ENCODE data around the gene CHMP1A. TPM values are rescaled to one million over a fixed set of nuclear protein-coding genes. Genes with fewer than 3 reads are reported as not detected.
A peak's percentile ranks its signal among the peaks of the same experiment; 100 is the strongest.
"Not testable (repeated sequence)": the region's sequence is repeated elsewhere in the genome, so short reads cannot be mapped to it uniquely, and the experiment has no call there.

The CHMP1A gene
- total RNA-seq, 5 donors from 2014 or later (not counting 1 experiment from before 2014, with no cell fraction given): 73.1 to 97.4 (median 90.4) TPM

DNA sequence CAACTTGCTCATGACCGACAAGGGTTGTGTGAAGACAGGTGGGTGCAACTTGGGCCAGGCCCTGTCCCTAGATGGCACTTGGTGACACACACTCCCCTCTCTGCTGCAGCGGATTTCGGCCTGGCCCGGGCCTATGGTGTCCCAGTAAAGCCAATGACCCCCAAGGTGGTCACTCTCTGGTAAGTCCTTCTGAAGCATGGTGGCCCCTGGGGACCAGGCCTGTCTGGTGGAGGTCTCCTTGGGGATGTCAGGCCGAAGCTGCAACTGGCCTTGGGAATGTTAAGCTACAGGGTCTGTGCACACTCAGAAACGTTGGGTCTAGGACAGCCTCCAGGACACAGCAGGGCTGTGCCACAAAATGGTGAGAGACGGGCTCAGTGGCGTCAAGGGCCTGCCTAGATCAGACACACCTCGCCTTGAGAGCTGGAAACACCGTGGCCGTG is 35.8 kb upstream of the CHMP1A start:
- Histone ChIP-seq H3K4me3 (ENCODE audit: control insufficient read depth in 1 of 2, extremely low read depth in 1 of 2, low read length in 1 of 2) (no peak overlapping the region), H3K9me3 (no peaks in the 10 kb centered on the region), H3K27me3 (replicated peaks in 1 of 2; ENCODE audit: control insufficient read depth in 2 of 2, extremely low read depth in 1 of 2, insufficient read depth in 2 of 2, low read length in 1 of 2) (no peaks in the 10 kb centered on the region), H3K27ac (ENCODE audit: low read length) (no peak overlapping the region), H3K36me3 (ENCODE audit: control insufficient read depth in 2 of 2, extremely low read depth in 1 of 2, insufficient read depth in 1 of 2, low read length in 1 of 2) (peaks cover 21 to 50% of the 10 kb centered on the region in 2 donors), H3K4me1 (ENCODE audit: control insufficient read depth in 1 of 2, extremely low read depth in 1 of 2, insufficient read depth in 2 of 2, low read length in 2 of 2) (peaks cover 0 to 25% of the 10 kb centered on the region in 2 experiments)
- POLR2A ChIA-PET: no interaction called here
- WGBS (ENCODE audit: insufficient coverage): 95% methylated on average over 11 of the region's 11 CpGs
- no peaks in the 10 kb centered on the region for H3K9me3 Mint-ChIP-seq
- peak overlapping the region in 1 of 3 donors; percentile 13 for H3K4me3 Mint-ChIP-seq
- no peak overlapping the region for H3K27ac Mint-ChIP-seq
- no peak for DNase-seq
- peaks cover 10% of the 10 kb centered on the region for H3K36me3 Mint-ChIP-seq
- no peak for ATAC-seq (replicated peaks in 1 of 4)
- CTCF ChIA-PET: no interaction called here
- H3K4me1 Mint-ChIP-seq: peaks cover 4 to 20% (median 11%) of the 10 kb centered on the region in 3 donors
- H3K27me3 Mint-ChIP-seq: no peaks in the 10 kb centered on the region

DNA sequence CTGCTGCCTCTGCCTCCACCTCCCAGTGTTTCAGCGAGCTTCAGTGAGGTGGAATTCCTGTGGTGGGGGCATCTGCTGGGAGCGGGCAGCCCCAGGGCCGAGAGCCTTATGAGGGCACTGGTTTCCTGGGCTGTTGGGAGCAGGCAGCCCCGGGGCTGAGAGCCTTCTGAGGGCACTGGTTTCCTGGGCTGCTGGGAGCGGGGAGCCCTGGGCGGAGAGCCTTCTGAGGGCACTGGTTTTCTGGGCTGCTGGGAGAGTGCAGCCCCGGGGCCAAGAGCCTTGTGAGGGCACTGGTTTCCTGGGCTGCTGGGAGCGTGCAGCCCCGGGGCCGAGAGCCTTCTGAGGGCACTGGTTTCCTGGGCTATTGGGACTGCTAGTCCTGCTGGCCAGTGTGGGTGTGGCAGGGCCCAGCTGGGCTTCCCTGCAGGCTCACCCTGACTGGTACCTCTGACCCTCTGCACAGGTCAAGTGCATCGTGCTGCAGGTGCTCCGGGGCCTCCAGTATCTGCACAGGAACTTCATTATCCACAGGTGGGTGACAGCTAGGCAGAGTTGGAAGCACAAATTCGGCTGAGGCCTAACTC is 34.6 kb upstream of the CHMP1A start:
- 92% methylated on average over 12 of the region's 13 CpGs for WGBS (ENCODE audit: insufficient coverage)
- Histone ChIP-seq H3K36me3 (ENCODE audit: control insufficient read depth in 2 of 2, extremely low read depth in 1 of 2, insufficient read depth in 1 of 2, low read length in 1 of 2) (peaks cover 21 to 44% of the 10 kb centered on the region in 2 donors), H3K4me1 (ENCODE audit: control insufficient read depth in 1 of 2, extremely low read depth in 1 of 2, insufficient read depth in 2 of 2, low read length in 2 of 2) (peaks cover 7 to 31% of the 10 kb centered on the region in 2 experiments), H3K27me3 (replicated peaks in 1 of 2; ENCODE audit: control insufficient read depth in 2 of 2, extremely low read depth in 1 of 2, insufficient read depth in 2 of 2, low read length in 1 of 2) (no peaks in the 10 kb centered on the region), H3K4me3 (ENCODE audit: control insufficient read depth in 1 of 2, extremely low read depth in 1 of 2, low read length in 1 of 2) (no peak overlapping the region), H3K27ac (ENCODE audit: low read length) (no peak overlapping the region), H3K9me3 (no peaks in the 10 kb centered on the region)
- H3K9me3 Mint-ChIP-seq: no peaks in the 10 kb centered on the region
- H3K27ac Mint-ChIP-seq: no peak overlapping the region
- CTCF ChIA-PET: no interaction called here
- peaks cover 11 to 28% (median 21%) of the 10 kb centered on the region in 3 donors for H3K4me1 Mint-ChIP-seq
- no peaks in the 10 kb centered on the region for H3K27me3 Mint-ChIP-seq
- ATAC-seq (replicated peaks in 1 of 4) (no peak), DNase-seq (no peak)
- H3K36me3 Mint-ChIP-seq: peaks cover 10% of the 10 kb centered on the region
- H3K4me3 Mint-ChIP-seq: no peak overlapping the region
- POLR2A ChIA-PET: no interaction called here

DNA sequence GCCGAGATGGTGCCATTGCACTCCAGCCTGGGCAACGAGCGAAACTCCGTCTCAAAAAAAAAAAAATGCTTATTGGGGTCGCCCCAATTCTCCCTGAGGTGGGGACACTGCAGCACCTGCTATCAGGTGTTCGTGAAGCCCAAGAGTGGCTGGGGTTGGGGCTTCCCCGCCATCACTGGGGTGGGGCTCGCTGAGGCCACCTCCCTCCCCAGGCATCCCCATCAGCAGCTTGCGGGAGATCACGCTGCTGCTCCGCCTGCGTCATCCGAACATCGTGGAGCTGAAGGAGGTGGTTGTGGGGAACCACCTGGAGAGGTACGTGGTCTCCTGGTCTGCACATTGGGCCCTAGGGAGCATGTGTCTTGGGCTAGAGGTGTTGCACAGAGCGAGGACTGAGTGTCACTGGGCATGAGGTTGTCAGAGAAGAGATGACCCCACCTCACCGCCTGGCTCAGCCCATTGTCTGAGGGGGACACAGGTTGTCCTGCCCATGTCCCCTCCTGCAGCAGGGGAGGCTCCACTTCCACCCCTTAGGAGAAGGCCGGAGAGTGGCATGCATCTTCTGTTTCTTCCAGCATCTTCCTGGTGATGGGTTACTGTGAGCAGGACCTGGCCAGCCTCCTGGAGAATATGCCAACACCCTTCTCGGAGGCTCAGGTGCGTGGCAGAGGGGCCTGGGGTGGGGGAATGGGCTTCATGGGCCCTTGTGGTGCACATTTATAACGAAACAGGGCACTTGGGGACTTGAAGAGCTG is 33.9 kb upstream of the CHMP1A start:
- H3K36me3 Mint-ChIP-seq: peaks cover 10% of the 10 kb centered on the region
- Histone ChIP-seq H3K27me3 (replicated peaks in 1 of 2; ENCODE audit: control insufficient read depth in 2 of 2, extremely low read depth in 1 of 2, insufficient read depth in 2 of 2, low read length in 1 of 2) (no peaks in the 10 kb centered on the region), H3K9me3 (no peaks in the 10 kb centered on the region), H3K27ac (ENCODE audit: low read length) (no peak overlapping the region), H3K36me3 (ENCODE audit: control insufficient read depth in 2 of 2, extremely low read depth in 1 of 2, insufficient read depth in 1 of 2, low read length in 1 of 2) (peaks cover 21 to 44% of the 10 kb centered on the region in 2 donors), H3K4me1 (ENCODE audit: control insufficient read depth in 1 of 2, extremely low read depth in 1 of 2, insufficient read depth in 2 of 2, low read length in 2 of 2) (peaks cover 7 to 27% of the 10 kb centered on the region in 2 experiments), H3K4me3 (ENCODE audit: control insufficient read depth in 1 of 2, extremely low read depth in 1 of 2, low read length in 1 of 2) (no peak overlapping the region)
- POLR2A ChIA-PET: no interaction called here
- no peak overlapping the region for H3K27ac Mint-ChIP-seq
- H3K9me3 Mint-ChIP-seq: no peaks in the 10 kb centered on the region
- H3K4me1 Mint-ChIP-seq: peaks cover 13 to 27% (median 19%) of the 10 kb centered on the region in 3 donors
- no peak overlapping the region for H3K4me3 Mint-ChIP-seq
- DNase-seq (no peak), ATAC-seq (replicated peaks in 1 of 4) (no peak)
- WGBS (ENCODE audit: insufficient coverage): 96% methylated on average over 9 of the region's 21 CpGs
- CTCF ChIA-PET: no interaction called here
- no peaks in the 10 kb centered on the region for H3K27me3 Mint-ChIP-seq

DNA sequence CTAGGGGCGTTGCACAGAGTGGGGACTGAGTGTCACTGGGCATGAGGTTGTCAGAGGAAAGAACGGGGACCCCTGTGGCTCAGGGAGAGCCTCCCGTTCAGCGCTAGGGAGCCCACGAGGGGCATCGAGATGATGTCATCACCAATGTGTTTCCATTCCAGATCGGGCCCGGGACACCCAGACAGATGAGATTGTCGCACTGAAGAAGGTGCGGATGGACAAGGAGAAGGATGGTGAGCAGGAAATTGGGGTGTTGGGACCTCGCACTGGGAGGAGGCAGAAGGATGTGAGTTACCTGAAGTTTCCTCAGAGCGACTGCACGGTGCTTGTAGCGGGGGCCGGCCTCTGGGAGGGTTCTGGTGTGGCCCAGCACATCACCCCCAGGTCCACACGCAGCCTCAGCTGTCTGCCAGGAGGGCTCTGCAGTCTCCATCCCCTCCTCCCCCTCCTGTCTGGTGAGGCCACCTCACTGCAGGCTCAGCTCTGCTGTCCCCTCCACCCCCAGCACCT is 32.9 kb upstream of the CHMP1A start:
- H3K4me3 ChIP-seq (ENCODE audit: control insufficient read depth in 1 of 2, extremely low read depth in 1 of 2, low read length in 1 of 2): no peak overlapping the region
- DNase-seq (no peak), ATAC-seq (replicated peaks in 1 of 4) (no peak)
- no peak overlapping the region for H3K27ac ChIP-seq (ENCODE audit: low read length)
- H3K27me3 ChIP-seq (replicated peaks in 1 of 2; ENCODE audit: control insufficient read depth in 2 of 2, extremely low read depth in 1 of 2, insufficient read depth in 2 of 2, low read length in 1 of 2): no peaks in the 10 kb centered on the region
- no peak overlapping the region for H3K4me3 Mint-ChIP-seq
- H3K36me3 Mint-ChIP-seq: peaks cover 10% of the 10 kb centered on the region
- peaks cover 21 to 39% of the 10 kb centered on the region in 2 donors for H3K36me3 ChIP-seq (ENCODE audit: control insufficient read depth in 2 of 2, extremely low read depth in 1 of 2, insufficient read depth in 1 of 2, low read length in 1 of 2)
- H3K27me3 Mint-ChIP-seq: no peaks in the 10 kb centered on the region
- ChIA-PET CTCF (no interaction called here), POLR2A (no interaction called here)
- H3K9me3 Mint-ChIP-seq: no peaks in the 10 kb centered on the region
- peaks cover 15 to 22% (median 19%) of the 10 kb centered on the region in 3 donors for H3K4me1 Mint-ChIP-seq
- peaks cover 7 to 25% of the 10 kb centered on the region in 2 experiments for H3K4me1 ChIP-seq (ENCODE audit: control insufficient read depth in 1 of 2, extremely low read depth in 1 of 2, insufficient read depth in 2 of 2, low read length in 2 of 2)
- no peak overlapping the region for H3K27ac Mint-ChIP-seq
- no peaks in the 10 kb centered on the region for H3K9me3 ChIP-seq
- WGBS (ENCODE audit: insufficient coverage): 100% methylated on average over 10 of the region's 16 CpGs

DNA sequence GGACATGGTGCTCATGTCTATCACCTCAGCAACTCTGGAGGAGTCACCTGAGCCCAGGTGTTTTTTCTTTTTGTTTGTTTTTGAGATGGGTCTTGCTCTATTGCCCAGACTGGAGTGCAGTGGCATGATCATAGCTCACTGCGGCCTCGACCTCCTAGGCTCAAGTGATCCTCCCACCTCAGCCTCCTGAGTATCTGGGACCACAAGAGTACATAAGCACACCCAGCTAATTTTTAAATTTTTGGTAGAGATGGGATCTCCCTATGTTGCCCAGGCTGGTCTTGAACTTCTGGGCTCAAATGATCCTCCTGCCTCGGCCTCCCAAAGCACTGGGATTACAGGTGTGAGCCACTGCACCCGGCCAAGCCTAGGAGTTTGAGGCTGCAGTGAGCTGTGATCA is 32.1 kb upstream of the CHMP1A start:
- Histone ChIP-seq H3K4me1 (ENCODE audit: control insufficient read depth in 1 of 2, extremely low read depth in 1 of 2, insufficient read depth in 2 of 2, low read length in 2 of 2) (peaks cover 7 to 20% of the 10 kb centered on the region in 2 experiments), H3K36me3 (ENCODE audit: control insufficient read depth in 2 of 2, extremely low read depth in 1 of 2, insufficient read depth in 1 of 2, low read length in 1 of 2) (peaks cover 21 to 33% of the 10 kb centered on the region in 2 donors)
- CTCF ChIA-PET; H3K9me3 ChIP-seq; H3K9me3 Mint-ChIP-seq; H3K27ac ChIP-seq (ENCODE audit: low read length); H3K27me3 Mint-ChIP-seq; H3K4me3 Mint-ChIP-seq; H3K36me3 Mint-ChIP-seq; H3K4me3 ChIP-seq (ENCODE audit: control insufficient read depth in 1 of 2, extremely low read depth in 1 of 2, low read length in 1 of 2); ATAC-seq (replicated peaks in 1 of 4); H3K27me3 ChIP-seq (replicated peaks in 1 of 2; ENCODE audit: control insufficient read depth in 2 of 2, extremely low read depth in 1 of 2, insufficient read depth in 2 of 2, low read length in 1 of 2); H3K27ac Mint-ChIP-seq; DNase-seq: not testable (repeated sequence)
- H3K4me1 Mint-ChIP-seq: peaks cover 15 to 19% (median 17%) of the 10 kb centered on the region in 3 donors
- POLR2A ChIA-PET: interaction anchor here in 1 of 2 donors (0.6 kb wide), 1 partner anchor 177 kb away, joined by 4 read pairs; no protein-coding TSS in a partner anchor
- WGBS (ENCODE audit: insufficient coverage): no CpG with 5 or more reads among the region's 4 CpGs

DNA sequence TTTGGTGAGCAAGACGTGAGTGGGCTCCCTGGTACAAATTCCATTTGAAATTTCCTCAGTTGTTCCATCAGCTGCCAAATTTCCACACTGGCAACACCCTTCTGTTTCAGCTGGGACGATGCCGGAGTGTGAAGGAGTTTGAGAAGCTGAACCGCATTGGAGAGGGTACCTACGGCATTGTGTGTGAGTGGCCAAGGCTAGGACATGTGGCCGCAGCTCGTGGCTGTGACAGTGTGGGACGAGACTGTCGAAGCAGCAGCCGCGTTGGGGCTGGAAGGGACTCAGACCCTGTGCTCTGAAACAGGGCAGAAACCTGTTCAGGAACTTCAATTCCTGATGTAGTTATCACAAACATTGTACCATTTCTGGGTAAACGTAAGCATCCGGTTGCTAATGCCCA is 31.6 kb upstream of the CHMP1A start:
- Mint-ChIP-seq H3K4me3 (peak overlapping the region in 1 of 3 donors; percentile 4), H3K36me3 (peaks cover 10% of the 10 kb centered on the region)

More for the DNA sequence above, 31.6 kb upstream of the CHMP1A start:
- Histone ChIP-seq H3K4me3 (ENCODE audit: control insufficient read depth in 1 of 2, extremely low read depth in 1 of 2, low read length in 1 of 2) (no peak overlapping the region), H3K27ac (ENCODE audit: low read length) (no peak overlapping the region), H3K4me1 (ENCODE audit: control insufficient read depth in 1 of 2, extremely low read depth in 1 of 2, insufficient read depth in 2 of 2, low read length in 2 of 2) (peaks cover 7 to 20% of the 10 kb centered on the region in 2 experiments), H3K9me3 (no peaks in the 10 kb centered on the region), H3K36me3 (ENCODE audit: control insufficient read depth in 2 of 2, extremely low read depth in 1 of 2, insufficient read depth in 1 of 2, low read length in 1 of 2) (peaks cover 19 to 32% of the 10 kb centered on the region in 2 donors), H3K27me3 (replicated peaks in 1 of 2; ENCODE audit: control insufficient read depth in 2 of 2, extremely low read depth in 1 of 2, insufficient read depth in 2 of 2, low read length in 1 of 2) (no peaks in the 10 kb centered on the region)
- no peaks in the 10 kb centered on the region for H3K27me3 Mint-ChIP-seq
- POLR2A ChIA-PET: no interaction called here
- CTCF ChIA-PET: interaction anchor here in 1 of 2 donors (0.7 kb wide), 1 partner anchor 11 kb away, joined by 4 read pairs; no protein-coding TSS in a partner anchor
- peaks cover 15 to 19% (median 17%) of the 10 kb centered on the region in 3 donors for H3K4me1 Mint-ChIP-seq
- WGBS (ENCODE audit: insufficient coverage): 99% methylated on average over 12 of the region's 13 CpGs
- no peak for DNase-seq
- H3K27ac Mint-ChIP-seq: no peak overlapping the region
- H3K9me3 Mint-ChIP-seq: no peaks in the 10 kb centered on the region
- ATAC-seq (replicated peaks in 1 of 4): no peak
